BE2C (cell line): ENCODE results near the gene TLL2.

ENCODE experiments used
- DNase-seq: peaks from one replicate; pipeline ENCODE4 v3.0.0-alpha.2; 2020
- H3K27me3 ChIP-seq: fragments of 250-450 bp; sonication (Bioruptor Pico); 2 replicates; pipeline ENCODE4 v1.5.1; 2020; ENCODE audit warnings: mild to moderate bottlenecking
- H3K36me3 ChIP-seq: fragments of 250-450 bp; sonication (Bioruptor Pico); 2 replicates; pipeline ENCODE4 v1.5.1; 2020; ENCODE audit warnings: mild to moderate bottlenecking
- H3K4me1 ChIP-seq: fragments of 250-450 bp; sonication (Bioruptor Pico); 2 replicates; pipeline ENCODE4 v1.5.1; 2020
- H3K4me3 ChIP-seq: 2 replicates; pipeline ENCODE4 v1.5.1; 2011; ENCODE audit warnings: low read depth, low read length
- H3K9me3 ChIP-seq: fragments of 250-450 bp; sonication (Bioruptor Pico); 2 replicates; pipeline ENCODE4 v1.5.1; 2020
- TF ChIP-seq, protein P1 (sequence below): IDR thresholded peaks from 2 replicates; pipeline ENCODE4 v1.5.1; 2012; ENCODE audit warnings: mild to moderate bottlenecking, low read depth, low read length

The TLL2 gene

DNA sequence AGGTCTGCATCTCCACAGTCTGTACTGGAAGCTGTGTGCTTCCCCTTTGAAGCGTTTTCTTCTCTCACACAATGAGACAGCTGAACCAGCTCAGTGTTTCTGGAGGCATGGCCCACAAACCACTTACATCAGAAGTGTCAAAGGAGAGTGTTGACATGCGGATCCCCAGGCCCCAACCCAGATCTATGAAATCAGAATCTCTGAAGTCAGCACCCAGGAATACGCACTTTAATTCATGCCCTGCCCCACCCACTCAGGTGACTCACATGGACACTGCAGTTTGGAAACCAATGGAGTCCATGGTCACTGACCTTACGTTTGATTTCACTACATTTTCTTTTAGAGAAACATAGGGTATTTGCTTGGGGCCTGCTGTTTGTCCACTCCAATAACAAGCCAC is 19.0 kb downstream of the TLL2 start:
- TF ChIP-seq, protein P1, sequence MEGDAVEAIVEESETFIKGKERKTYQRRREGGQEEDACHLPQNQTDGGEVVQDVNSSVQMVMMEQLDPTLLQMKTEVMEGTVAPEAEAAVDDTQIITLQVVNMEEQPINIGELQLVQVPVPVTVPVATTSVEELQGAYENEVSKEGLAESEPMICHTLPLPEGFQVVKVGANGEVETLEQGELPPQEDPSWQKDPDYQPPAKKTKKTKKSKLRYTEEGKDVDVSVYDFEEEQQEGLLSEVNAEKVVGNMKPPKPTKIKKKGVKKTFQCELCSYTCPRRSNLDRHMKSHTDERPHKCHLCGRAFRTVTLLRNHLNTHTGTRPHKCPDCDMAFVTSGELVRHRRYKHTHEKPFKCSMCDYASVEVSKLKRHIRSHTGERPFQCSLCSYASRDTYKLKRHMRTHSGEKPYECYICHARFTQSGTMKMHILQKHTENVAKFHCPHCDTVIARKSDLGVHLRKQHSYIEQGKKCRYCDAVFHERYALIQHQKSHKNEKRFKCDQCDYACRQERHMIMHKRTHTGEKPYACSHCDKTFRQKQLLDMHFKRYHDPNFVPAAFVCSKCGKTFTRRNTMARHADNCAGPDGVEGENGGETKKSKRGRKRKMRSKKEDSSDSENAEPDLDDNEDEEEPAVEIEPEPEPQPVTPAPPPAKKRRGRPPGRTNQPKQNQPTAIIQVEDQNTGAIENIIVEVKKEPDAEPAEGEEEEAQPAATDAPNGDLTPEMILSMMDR: no peak
- H3K36me3 ChIP-seq: no peaks in the 10 kb centered on the region
- no peak overlapping the region for H3K4me3 ChIP-seq
- no peaks in the 10 kb centered on the region for H3K27me3 ChIP-seq
- no peak for DNase-seq
- H3K9me3 ChIP-seq: no peaks in the 10 kb centered on the region; the same call in 1 of the 2 replicates
- H3K4me1 ChIP-seq: no peaks in the 10 kb centered on the region

DNA sequence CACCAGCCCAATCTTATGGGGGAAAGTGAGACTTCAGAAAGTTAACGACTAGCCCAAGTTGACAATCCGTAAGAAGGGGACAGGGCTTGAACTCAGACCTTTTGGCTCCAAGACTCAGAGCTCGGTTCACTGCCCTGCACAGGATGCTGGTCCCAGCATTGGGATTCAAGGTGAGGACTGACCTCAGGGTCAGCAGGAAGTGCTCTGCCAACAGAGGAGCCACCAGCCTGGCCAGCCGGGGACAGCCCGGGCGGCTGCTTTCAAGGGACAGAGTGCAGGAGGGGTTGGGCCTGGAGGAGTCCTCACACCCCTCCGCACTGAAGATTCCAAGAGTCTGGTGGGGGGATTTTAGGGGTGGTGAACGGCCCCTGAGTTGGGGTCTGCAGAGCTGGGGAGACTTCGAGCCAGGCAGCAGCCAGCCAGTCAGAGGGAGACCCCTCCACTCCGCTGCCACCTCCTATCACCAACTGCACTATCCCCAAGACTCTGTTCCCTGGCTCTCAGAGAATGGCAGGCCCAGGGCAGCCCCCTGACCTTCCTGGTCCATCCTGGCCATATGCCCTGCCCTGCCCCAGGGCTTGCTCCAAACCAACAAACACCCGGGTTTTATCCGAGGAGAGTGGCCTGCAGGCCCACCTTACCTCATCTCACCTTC is 19.7 kb downstream of the TLL2 start:
- DNase-seq: no peak
- H3K36me3 ChIP-seq: no peaks in the 10 kb centered on the region
- no peaks in the 10 kb centered on the region for H3K4me1 ChIP-seq
- H3K27me3 ChIP-seq: no peaks in the 10 kb centered on the region
- no peaks in the 10 kb centered on the region; the same call in 1 of the 2 replicates for H3K9me3 ChIP-seq
- TF ChIP-seq, protein P1: no peak
- H3K4me3 ChIP-seq: no peak overlapping the region

DNA sequence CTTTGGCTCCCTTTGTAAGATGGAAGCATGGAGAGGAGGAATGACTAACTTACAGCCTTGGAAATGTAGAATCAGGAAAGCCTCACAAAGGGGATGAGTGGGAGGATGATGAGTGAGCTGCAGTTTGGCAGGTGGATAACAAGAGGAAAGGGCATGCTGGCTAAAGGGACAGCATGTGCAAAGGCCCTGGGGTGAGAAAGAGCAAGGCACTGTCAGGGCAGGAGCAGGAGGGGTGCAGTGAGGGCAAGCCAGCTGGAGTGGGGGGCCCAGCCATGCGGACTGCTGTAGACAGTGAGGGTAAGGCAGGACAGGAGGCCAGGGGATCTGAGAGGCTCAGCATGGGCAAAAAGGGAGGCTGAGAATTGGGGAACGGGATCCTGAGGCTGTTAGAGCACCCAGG is 20.5 kb downstream of the TLL2 start:
- Histone ChIP-seq H3K4me3 (no peak overlapping the region), H3K36me3 (no peaks in the 10 kb centered on the region), H3K9me3 (no peaks in the 10 kb centered on the region; the same call in 1 of the 2 replicates), H3K27me3 (no peaks in the 10 kb centered on the region), H3K4me1 (no peaks in the 10 kb centered on the region)
- TF ChIP-seq, protein P1: no peak
- DNase-seq: no peak

DNA sequence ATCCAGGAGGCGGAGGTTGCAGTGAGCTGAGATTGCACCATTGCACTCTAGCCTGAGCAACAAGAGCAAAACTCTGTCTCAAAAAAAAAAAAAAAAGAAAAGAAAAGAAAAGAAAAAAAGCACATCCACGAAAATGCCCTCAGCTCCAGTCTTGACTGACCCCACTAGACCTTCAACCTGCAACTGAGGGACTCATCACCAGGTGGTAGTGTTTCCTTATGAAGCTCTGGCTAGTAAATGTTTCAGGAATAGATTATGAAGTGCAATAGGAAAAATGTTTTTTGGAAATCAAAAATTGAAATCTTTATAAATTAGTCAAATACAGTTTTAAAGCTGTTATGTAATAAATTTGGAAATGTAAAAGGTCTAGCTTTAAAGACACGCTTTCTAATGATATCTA is 22.4 kb downstream of the TLL2 start:
- TF ChIP-seq, protein P1: peak; percentile 39

DNA sequence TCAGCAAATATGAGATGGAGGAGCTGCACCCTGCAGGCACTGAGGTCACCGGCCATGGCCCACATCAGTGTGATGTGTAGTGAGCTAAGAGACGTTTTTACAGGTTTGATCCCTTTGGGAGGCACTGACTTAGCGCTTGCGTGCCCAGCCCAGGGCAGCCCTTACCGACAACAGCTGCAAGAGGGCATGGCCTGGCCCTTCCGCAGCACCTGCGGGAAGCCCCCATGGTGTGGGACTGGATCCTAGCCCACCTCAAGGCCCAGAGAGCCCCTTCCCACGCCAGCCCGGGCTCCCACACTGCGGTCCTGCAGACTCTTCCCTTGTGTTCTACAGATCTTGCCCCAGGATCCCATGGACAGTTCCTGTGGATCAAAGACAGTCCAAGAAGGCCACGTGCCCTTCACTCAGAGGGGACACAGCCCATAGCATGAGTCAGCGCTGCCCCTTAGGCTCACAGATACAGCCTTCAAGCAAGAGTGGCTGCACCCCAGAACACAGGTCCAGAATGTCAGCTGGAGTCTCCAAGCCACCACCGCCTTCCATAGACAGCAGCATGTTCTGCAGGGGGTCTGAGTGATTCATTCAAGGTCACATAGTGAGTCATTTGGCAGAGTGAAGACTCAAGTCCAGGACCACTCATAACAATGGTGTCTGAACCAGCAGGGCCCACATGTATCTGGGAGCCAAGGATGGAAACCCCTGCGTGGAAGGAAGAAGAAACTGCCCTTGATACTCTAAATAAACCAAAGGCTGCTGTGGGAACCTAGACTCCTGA is 25.4 kb downstream of the TLL2 start:
- DNase-seq: no peak
- no peak overlapping the region for H3K4me3 ChIP-seq
- no peaks in the 10 kb centered on the region for H3K9me3 ChIP-seq
- no peaks in the 10 kb centered on the region for H3K27me3 ChIP-seq
- TF ChIP-seq, protein P1: no peak
- no peaks in the 10 kb centered on the region for H3K4me1 ChIP-seq
- no peaks in the 10 kb centered on the region for H3K36me3 ChIP-seq

More for the DNA sequence above, 22.4 kb downstream of the TLL2 start:
- H3K9me3 ChIP-seq: no peaks in the 10 kb centered on the region; the same call in 1 of the 2 replicates
- no peaks in the 10 kb centered on the region for H3K27me3 ChIP-seq
- no peak for DNase-seq
- H3K4me1 ChIP-seq: no peaks in the 10 kb centered on the region
- H3K36me3 ChIP-seq: no peaks in the 10 kb centered on the region
- H3K4me3 ChIP-seq: no peak overlapping the region
